Activated CD4-positive, alpha-beta T cell treated with anti-CD3 and anti-CD28 coated beads, Interleukin-2, amount 10 ng/mL, durations not matched to agents 7 days and 5 days (primary cell): Measurements from ENCODE around the gene CREB5. TPM values are rescaled to one million over a fixed set of nuclear protein-coding genes. Genes with fewer than 3 reads are reported as not detected.

ENCODE experiments used
- CTCF ChIA-PET: fragments of 350-600 bp; sonication (Branson Sonifier 250); formaldehyde crosslinking; loops from one replicate; lab custom pipeline; 2021; ENCODE audit warnings: antibody characterized with exemption; lab: Charles Lee
- POLR2A ChIA-PET: fragments of 350-600 bp; sonication (Branson Sonifier 250); formaldehyde crosslinking; loops from one replicate; lab custom pipeline; 2021; ENCODE audit warnings: antibody characterized with exemption; lab: Charles Lee
- DNase-seq: peaks from one replicate; pipeline ENCODE4 v3.0.0-alpha.2; 2020
- H3K27ac Mint-ChIP-seq: one replicate; pipeline ENCODE4 v1.8.0; 2021; ENCODE audit warnings: mild to moderate bottlenecking, moderate library complexity, mixed read lengths
- H3K27me3 Mint-ChIP-seq: one replicate; pipeline ENCODE4 v1.8.0; 2021; ENCODE audit warnings: mixed read lengths
- H3K36me3 Mint-ChIP-seq: one replicate; pipeline ENCODE4 v1.8.0; 2021; ENCODE audit warnings: low read depth, mixed read lengths
- H3K4me1 Mint-ChIP-seq: one replicate; pipeline ENCODE4 v1.8.0; 2021; ENCODE audit warnings: mixed read lengths
- H3K4me3 Mint-ChIP-seq: one replicate; pipeline ENCODE4 v1.8.0; 2021; ENCODE audit warnings: mild to moderate bottlenecking, moderate library complexity, mixed read lengths
- H3K9me3 Mint-ChIP-seq: one replicate; pipeline ENCODE4 v1.8.0; 2021; ENCODE audit warnings: mixed read lengths
- total RNA-seq, 2 experiments: library from RNA; stranded (reverse); gene quantifications; one replicate each; pipeline ENCODE4 v1.2.3, GENCODE V29; 2021

The CREB5 gene
- total RNA-seq, 2 experiments from 2014 or later, result not detected

- no peak overlapping the region for H3K27ac Mint-ChIP-seq
- no peaks in the 10 kb centered on the region for H3K9me3 Mint-ChIP-seq
- H3K4me1 Mint-ChIP-seq, result peaks cover 4% of the 10 kb centered on the region
- H3K4me3 Mint-ChIP-seq, result no peak overlapping the region
- peaks cover 29% of the 10 kb centered on the region for H3K27me3 Mint-ChIP-seq
- H3K36me3 Mint-ChIP-seq, result no peaks in the 10 kb centered on the region
- no peak for DNase-seq
- ChIA-PET POLR2A (no interaction called here), CTCF (no interaction called here)
These were observed 66.3 kb downstream of the CREB5 start for GRCh38 chr7:28478656-28479055.

GRCh38 chr7:28479507-28479947, 67.2 kb downstream of the CREB5 start:
- H3K9me3 Mint-ChIP-seq, result no peaks in the 10 kb centered on the region
- DNase-seq, result no peak
- H3K36me3 Mint-ChIP-seq, result no peaks in the 10 kb centered on the region
- peaks cover 25% of the 10 kb centered on the region for H3K27me3 Mint-ChIP-seq
- CTCF ChIA-PET, result interaction anchor here (0.5 kb wide), 1 partner anchor 25 kb away, joined by 3 read pairs; no protein-coding TSS in a partner anchor
- H3K4me3 Mint-ChIP-seq, result no peak overlapping the region
- POLR2A ChIA-PET, result no interaction called here
- H3K27ac Mint-ChIP-seq, result no peak overlapping the region
- peaks cover 4% of the 10 kb centered on the region for H3K4me1 Mint-ChIP-seq

- Mint-ChIP-seq H3K9me3 (no peaks in the 10 kb centered on the region), H3K27me3 (peaks cover 25% of the 10 kb centered on the region), H3K36me3 (no peaks in the 10 kb centered on the region), H3K4me3 (no peak overlapping the region), H3K4me1 (peaks cover 4% of the 10 kb centered on the region), H3K27ac (no peak overlapping the region)
- CTCF ChIA-PET, result no interaction called here
- no peak for DNase-seq
- POLR2A ChIA-PET, result no interaction called here
These were observed 68.3 kb downstream of the CREB5 start for GRCh38 chr7:28480595-28480994.

GRCh38 chr7:28481091-28481926, 69.0 kb downstream of the CREB5 start:
- ChIA-PET CTCF (interaction anchor here (1.4 kb wide), 1 partner anchor 20 kb away, joined by 3 read pairs; no protein-coding TSS in a partner anchor), POLR2A (no interaction called here)
- Mint-ChIP-seq H3K4me3 (no peak overlapping the region), H3K36me3 (no peaks in the 10 kb centered on the region), H3K9me3 (no peaks in the 10 kb centered on the region), H3K4me1 (peaks cover 4% of the 10 kb centered on the region), H3K27me3 (peaks cover 22% of the 10 kb centered on the region), H3K27ac (no peak overlapping the region)
- DNase-seq, result no peak

- ChIA-PET POLR2A (no interaction called here), CTCF (no interaction called here)
- Mint-ChIP-seq H3K9me3 (no peaks in the 10 kb centered on the region), H3K4me1 (peaks cover 4% of the 10 kb centered on the region), H3K36me3 (no peaks in the 10 kb centered on the region), H3K27me3 (peaks cover 22% of the 10 kb centered on the region), H3K27ac (no peak overlapping the region), H3K4me3 (no peak overlapping the region)
- DNase-seq, result no peak
These were observed 70.8 kb downstream of the CREB5 start for GRCh38 chr7:28483112-28483511.

- Mint-ChIP-seq H3K36me3 (no peaks in the 10 kb centered on the region), H3K4me3 (no peak overlapping the region), H3K4me1 (peaks cover 4% of the 10 kb centered on the region), H3K27me3 (peaks cover 22% of the 10 kb centered on the region), H3K9me3 (no peaks in the 10 kb centered on the region), H3K27ac (no peak overlapping the region)
- no peak for DNase-seq
- POLR2A ChIA-PET, result no interaction called here
- CTCF ChIA-PET, result no interaction called here
These were observed 71.7 kb downstream of the CREB5 start for GRCh38 chr7:28483908-28484605.

GRCh38 chr7:28484606-28484935, 72.3 kb downstream of the CREB5 start:
- Mint-ChIP-seq H3K4me1 (peaks cover 4% of the 10 kb centered on the region), H3K27ac (no peak overlapping the region), H3K4me3 (no peak overlapping the region), H3K9me3 (no peaks in the 10 kb centered on the region), H3K27me3 (peaks cover 22% of the 10 kb centered on the region), H3K36me3 (no peaks in the 10 kb centered on the region)
- no peak for DNase-seq
- ChIA-PET CTCF (no interaction called here), POLR2A (no interaction called here)

GRCh38 chr7:28487487-28487886, 75.2 kb downstream of the CREB5 start:
- H3K4me3 Mint-ChIP-seq, result no peak overlapping the region
- POLR2A ChIA-PET, result no interaction called here
- H3K9me3 Mint-ChIP-seq, result no peaks in the 10 kb centered on the region

GRCh38 chr7:28488061-28488791, 75.9 kb downstream of the CREB5 start:
- H3K27me3 Mint-ChIP-seq, result peaks cover 2% of the 10 kb centered on the region
- no peaks in the 10 kb centered on the region for H3K36me3 Mint-ChIP-seq
- ChIA-PET POLR2A (no interaction called here), CTCF (no interaction called here)
- H3K27ac Mint-ChIP-seq, result no peak overlapping the region
- H3K4me3 Mint-ChIP-seq, result no peak overlapping the region
- H3K4me1 Mint-ChIP-seq, result no peaks in the 10 kb centered on the region
- H3K9me3 Mint-ChIP-seq, result no peaks in the 10 kb centered on the region
- DNase-seq, result no peak

More at GRCh38 chr7:28487487-28487886, 75.2 kb downstream of the CREB5 start:
- H3K4me1 Mint-ChIP-seq, result no peaks in the 10 kb centered on the region
- H3K36me3 Mint-ChIP-seq, result no peaks in the 10 kb centered on the region
- H3K27ac Mint-ChIP-seq, result no peak overlapping the region
- no peak for DNase-seq
- peaks cover 6% of the 10 kb centered on the region for H3K27me3 Mint-ChIP-seq
- CTCF ChIA-PET, result no interaction called here

GRCh38 chr7:28490831-28491230, 78.5 kb downstream of the CREB5 start:
- ChIA-PET POLR2A (no interaction called here), CTCF (no interaction called here)
- H3K36me3 Mint-ChIP-seq, result no peaks in the 10 kb centered on the region
- H3K27ac Mint-ChIP-seq, result no peak overlapping the region
- H3K4me3 Mint-ChIP-seq, result no peak overlapping the region
- H3K27me3 Mint-ChIP-seq, result peaks cover 4% of the 10 kb centered on the region
- H3K4me1 Mint-ChIP-seq, result no peaks in the 10 kb centered on the region
- no peaks in the 10 kb centered on the region for H3K9me3 Mint-ChIP-seq
- DNase-seq, result no peak

GRCh38 chr7:28493477-28493876, 81.2 kb downstream of the CREB5 start:
- Mint-ChIP-seq H3K27me3 (peaks cover 6% of the 10 kb centered on the region), H3K9me3 (no peaks in the 10 kb centered on the region), H3K36me3 (no peaks in the 10 kb centered on the region), H3K27ac (no peak overlapping the region), H3K4me1 (no peaks in the 10 kb centered on the region), H3K4me3 (no peak overlapping the region)
- CTCF ChIA-PET, result no interaction called here
- no peak for DNase-seq
- POLR2A ChIA-PET, result no interaction called here

- CTCF ChIA-PET, result no interaction called here
- no peak overlapping the region for H3K27ac Mint-ChIP-seq
- peaks cover 16% of the 10 kb centered on the region for H3K27me3 Mint-ChIP-seq
- no peaks in the 10 kb centered on the region for H3K9me3 Mint-ChIP-seq
- H3K36me3 Mint-ChIP-seq, result no peaks in the 10 kb centered on the region
- POLR2A ChIA-PET, result interaction anchor here (0.6 kb wide), 1 partner anchor 35 kb away, joined by 3 read pairs; no protein-coding TSS in a partner anchor
- DNase-seq, result no peak
- no peak overlapping the region for H3K4me3 Mint-ChIP-seq
- H3K4me1 Mint-ChIP-seq, result no peaks in the 10 kb centered on the region
These were observed 84.7 kb downstream of the CREB5 start for GRCh38 chr7:28497009-28497408.

- H3K36me3 Mint-ChIP-seq, result no peaks in the 10 kb centered on the region
- no peak overlapping the region for H3K27ac Mint-ChIP-seq
- DNase-seq, result no peak
- H3K9me3 Mint-ChIP-seq, result no peaks in the 10 kb centered on the region
- H3K4me3 Mint-ChIP-seq, result no peak overlapping the region
- peaks cover 12% of the 10 kb centered on the region for H3K27me3 Mint-ChIP-seq
- ChIA-PET CTCF (no interaction called here), POLR2A (no interaction called here)
- no peaks in the 10 kb centered on the region for H3K4me1 Mint-ChIP-seq
These were observed 86.3 kb downstream of the CREB5 start for GRCh38 chr7:28498636-28499035.
